Pancreas (tissue), 10 donors: ENCODE results near the gene PITPNM1. TPM values are rescaled to one million over a fixed set of nuclear protein-coding genes. Genes with fewer than 3 reads are reported as not detected.
A peak's percentile ranks its signal among the peaks of the same experiment; 100 is the strongest.
"Not testable (repeated sequence)": the region's sequence is repeated elsewhere in the genome, so short reads cannot be mapped to it uniquely, and the experiment has no call there.

ENCODE experiments used
- ATAC-seq, 4 donors: fragments of 200-7000 bp; cut with Tn5 transposase; one replicate each; pipeline versions ENCODE4 v1.8.0 to v1.9.1; 2020; ENCODE audit warnings: mild to moderate bottlenecking in 4 of 4, moderate library complexity in 4 of 4
- DNase-seq, 6 donors: peaks; one replicate each; pipeline ENCODE4 v3.0.0-alpha.2; 2020
- FAIRE-seq: peaks from 2 replicates; lab custom pipeline; 2012; peaks lifted over from hg19 to GRCh38; lab: Jason Lieb, UNC
- H3K27ac ChIP-seq, 4 donors: fragments of 200-600 bp; sonication (generic); 1 replicate in 3 of 4; 2 replicates in 1 of 4; pipeline versions ENCODE4 v1.5.0 to v1.8.0; 2020
- H3K27me3 ChIP-seq, 4 donors: fragments of 200-600 bp; one replicate each; pipeline ENCODE4 v1.8.0; 2021
- H3K36me3 ChIP-seq, 3 donors: fragments of 200-600 bp; sonication (generic) in 1 of 3; one replicate each; pipeline versions ENCODE4 v1.5.0 to v1.8.0; 2020 to 2021
- H3K4me1 ChIP-seq, 3 donors: fragments of 200-600 bp; one replicate each; pipeline ENCODE4 v1.8.0; 2021
- H3K4me3 ChIP-seq, 4 donors: fragments of 200-600 bp; sonication (generic) in 2 of 4; one replicate each; pipeline versions ENCODE4 v1.5.0 to v1.8.0; 2020 to 2021
- H3K9me3 ChIP-seq, 4 donors: fragments of 200-600 bp; one replicate each; pipeline ENCODE4 v1.8.0; 2021
- WGBS, 2 donors: extraction: QIAGEN DNeasy Blood & Tissue Kit; methylation state at CpG; one replicate each; pipeline ENCODE4 v1.1.7; 2013; 5-methylcytosine and 5-hydroxymethylcytosine counted together
- intact Hi-C, 3 donors: fragments of 100-400 bp; cut with DNase I; formaldehyde crosslinking; loops; one replicate each; pipeline versions ENCODE4 v1.11.1 to v1.14.2; 2022
- polyA plus RNA-seq, 2 donors: library from polyadenylated mRNA; stranded (reverse); fragments of 200-250 nt; gene quantifications; one replicate each; pipeline ENCODE4 v1.2.3, GENCODE V29; 2013
- total RNA-seq, 6 donors: library from RNA; stranded (reverse); fragmentation: NEBNext Ultra II Directional in 4 of 6; extraction: Animal tissue kit (Norgen Biotek cat#: 25700) in 4 of 6; gene quantifications; one replicate each; pipeline versions ENCODE4 v1.2.1 to v1.2.4, GENCODE V29; 2021 to 2023
- TF ChIP-seq, protein P1 (sequence below), 4 donors: fragments of 200-600 bp; sonication (generic) in 3 of 4; IDR thresholded peaks; one replicate each; pipeline versions ENCODE4 v1.5.0 to v1.8.0; 2021; ENCODE audit warnings: antibody characterized with exemption in 4 of 4
- donor health status: healthy with polysubstance abuse.
- donor health status: DM: no; HTN: no; CAD: no; lungs with moderate emphysema.
- donor health status: DM: no; HTN: no; CAD: no.
- donor health status: control.
- donor health status: control.
- donor health status: Bipolar disorder and iron deficiency.
- donor health status: DM: yes; HTN: yes; CAD: no.
- donor health status: DM: no; HTN: no; CAD: no.
- donor health status: DM: no; HTN: no; CAD: no.
- donor health status: DM: yes; HTN: yes; CAD: no.

PITPNM1 gene
- total and polyA plus RNA-seq, 8 donors = 10.2 to 35.7 (median 24.3) TPM

DNA sequence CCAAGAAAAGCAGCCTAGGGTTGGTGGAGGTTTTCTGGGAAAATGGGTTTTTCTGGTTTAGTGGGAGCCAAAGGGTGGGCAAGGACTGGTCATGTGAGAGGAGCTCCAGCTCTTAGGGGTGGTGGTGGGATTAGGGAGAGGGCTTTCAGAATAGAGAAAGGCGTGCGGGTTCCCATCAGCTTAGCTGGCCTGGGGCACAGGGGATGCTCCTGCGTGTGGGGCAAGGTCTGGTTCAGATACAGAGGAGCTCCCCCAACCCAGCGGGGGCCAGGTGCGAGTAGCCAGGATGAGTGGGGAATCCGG, 36.8 kb downstream of the PITPNM1 start:
- H3K27me3 ChIP-seq = no peaks in the 10 kb centered on the region
- no peak for FAIRE-seq
- no peaks in the 10 kb centered on the region for H3K36me3 ChIP-seq
- intact Hi-C loops = no loop called here
- 0 to 1% methylated on average over 6 of the region's 6 CpGs for WGBS, 2 donors
- no peaks in the 10 kb centered on the region for H3K9me3 ChIP-seq
- peak overlapping the region; percentile 67 to 89 (median 84) for H3K27ac ChIP-seq
- DNase-seq = no peak
- H3K4me3 ChIP-seq = peak overlapping the region; percentile 76 to 98 (median 96)
- ATAC-seq = peak in 2 of 4 donors; percentile 1 to 2
- TF ChIP-seq, protein P1, sequence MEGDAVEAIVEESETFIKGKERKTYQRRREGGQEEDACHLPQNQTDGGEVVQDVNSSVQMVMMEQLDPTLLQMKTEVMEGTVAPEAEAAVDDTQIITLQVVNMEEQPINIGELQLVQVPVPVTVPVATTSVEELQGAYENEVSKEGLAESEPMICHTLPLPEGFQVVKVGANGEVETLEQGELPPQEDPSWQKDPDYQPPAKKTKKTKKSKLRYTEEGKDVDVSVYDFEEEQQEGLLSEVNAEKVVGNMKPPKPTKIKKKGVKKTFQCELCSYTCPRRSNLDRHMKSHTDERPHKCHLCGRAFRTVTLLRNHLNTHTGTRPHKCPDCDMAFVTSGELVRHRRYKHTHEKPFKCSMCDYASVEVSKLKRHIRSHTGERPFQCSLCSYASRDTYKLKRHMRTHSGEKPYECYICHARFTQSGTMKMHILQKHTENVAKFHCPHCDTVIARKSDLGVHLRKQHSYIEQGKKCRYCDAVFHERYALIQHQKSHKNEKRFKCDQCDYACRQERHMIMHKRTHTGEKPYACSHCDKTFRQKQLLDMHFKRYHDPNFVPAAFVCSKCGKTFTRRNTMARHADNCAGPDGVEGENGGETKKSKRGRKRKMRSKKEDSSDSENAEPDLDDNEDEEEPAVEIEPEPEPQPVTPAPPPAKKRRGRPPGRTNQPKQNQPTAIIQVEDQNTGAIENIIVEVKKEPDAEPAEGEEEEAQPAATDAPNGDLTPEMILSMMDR (IDR thresholded peaks at IDR 0.05) = no peak
- peaks cover 0 to 21% (median 6%) of the 10 kb centered on the region in 3 donors for H3K4me1 ChIP-seq

DNA sequence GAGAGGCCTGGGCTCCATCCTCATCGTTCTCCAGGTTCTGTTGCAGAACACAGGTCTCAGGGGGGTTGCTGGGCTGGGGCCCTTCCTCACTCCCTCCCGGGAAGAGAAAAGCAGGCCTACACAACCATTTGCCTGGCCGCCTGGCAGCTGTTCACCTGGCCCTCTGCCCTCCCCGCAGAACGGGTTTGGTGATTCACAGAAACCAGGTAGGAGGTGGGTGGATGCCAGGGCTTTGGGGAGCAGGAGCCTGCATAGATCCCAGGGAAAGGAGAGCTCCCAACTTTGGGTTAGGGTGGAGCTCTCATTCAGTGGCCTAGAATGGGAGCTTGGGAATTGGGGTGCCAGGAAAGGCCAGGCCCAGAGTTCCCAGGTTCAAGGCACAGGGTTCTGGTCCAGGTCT, 37.1 kb downstream of the PITPNM1 start:
- peak overlapping the region; percentile 67 to 89 (median 84) for H3K27ac ChIP-seq
- FAIRE-seq (no peak), DNase-seq (peak; percentile 90 to 98 (median 96)), ATAC-seq (peak; percentile 55 to 71 (median 63))
- H3K27me3 ChIP-seq = no peaks in the 10 kb centered on the region
- TF ChIP-seq, protein P1 (IDR thresholded peaks at IDR 0.05) = no peak
- intact Hi-C loops = no loop called here
- 3 to 12% methylated on average over 5 of the region's 5 CpGs for WGBS, 2 donors
- H3K36me3 ChIP-seq = no peaks in the 10 kb centered on the region
- peak overlapping the region; percentile 76 to 98 (median 96) for H3K4me3 ChIP-seq
- peaks cover 0 to 23% (median 6%) of the 10 kb centered on the region in 3 donors for H3K4me1 ChIP-seq
- H3K9me3 ChIP-seq = no peaks in the 10 kb centered on the region

DNA sequence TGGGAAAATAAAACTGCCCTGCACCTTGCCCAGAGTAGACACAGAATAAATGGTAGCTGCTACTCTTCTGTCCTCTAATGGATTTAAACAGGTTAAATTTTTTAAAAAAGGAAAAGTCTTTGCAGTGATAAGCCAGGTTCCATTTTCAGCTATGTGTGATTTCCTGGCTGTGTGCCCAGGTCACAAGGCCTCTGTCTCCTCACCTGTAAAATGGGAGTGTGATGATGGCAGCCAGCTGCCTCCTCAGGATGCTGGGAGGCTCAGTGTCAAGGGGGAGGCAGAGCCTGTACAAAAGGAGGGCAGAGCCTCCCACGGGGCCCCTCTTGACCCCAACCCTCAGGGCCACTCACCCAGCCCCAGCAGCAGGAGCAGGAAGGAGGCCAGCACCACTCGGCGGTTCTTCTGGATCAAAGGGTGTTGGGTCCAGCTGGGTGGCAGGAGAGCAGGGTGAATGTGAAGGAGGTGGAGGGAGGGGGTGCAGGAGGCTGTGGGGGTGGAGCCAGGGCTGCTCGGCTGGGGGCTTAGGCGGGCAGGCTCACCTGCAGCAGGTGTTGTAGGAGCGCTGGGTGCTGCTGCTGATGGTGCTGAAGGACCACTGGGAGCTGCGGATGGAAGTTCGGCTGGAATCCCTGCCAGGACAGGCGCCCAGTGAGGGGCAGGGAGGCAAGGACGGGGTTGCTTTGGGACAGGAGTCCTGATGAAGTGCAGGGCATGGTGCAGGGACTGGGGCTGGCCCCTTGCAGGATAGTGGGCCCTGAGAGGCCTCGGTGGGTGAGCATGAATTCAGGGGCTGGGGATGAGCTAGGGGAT, 38.0 kb downstream of the PITPNM1 start:
- Histone ChIP-seq H3K4me1 (peaks cover 0 to 23% (median 6%) of the 10 kb centered on the region in 3 donors), H3K9me3 (no peaks in the 10 kb centered on the region), H3K27me3 (no peaks in the 10 kb centered on the region), H3K4me3 (peak overlapping the region in 3 of 4 donors; percentile 76 to 98 (median 96)), H3K36me3 (no peaks in the 10 kb centered on the region), H3K27ac (peak overlapping the region in 2 of 4 donors; percentile 84 to 89)
- no peak for ATAC-seq
- no peak for FAIRE-seq
- intact Hi-C loops = no loop called here
- WGBS, 2 donors = 29 to 36% methylated on average over 11 of the region's 11 CpGs
- peak in 4 of 6 donors; percentile 32 to 79 (median 46) for DNase-seq
- TF ChIP-seq, protein P1 (IDR thresholded peaks at IDR 0.05) = no peak

DNA sequence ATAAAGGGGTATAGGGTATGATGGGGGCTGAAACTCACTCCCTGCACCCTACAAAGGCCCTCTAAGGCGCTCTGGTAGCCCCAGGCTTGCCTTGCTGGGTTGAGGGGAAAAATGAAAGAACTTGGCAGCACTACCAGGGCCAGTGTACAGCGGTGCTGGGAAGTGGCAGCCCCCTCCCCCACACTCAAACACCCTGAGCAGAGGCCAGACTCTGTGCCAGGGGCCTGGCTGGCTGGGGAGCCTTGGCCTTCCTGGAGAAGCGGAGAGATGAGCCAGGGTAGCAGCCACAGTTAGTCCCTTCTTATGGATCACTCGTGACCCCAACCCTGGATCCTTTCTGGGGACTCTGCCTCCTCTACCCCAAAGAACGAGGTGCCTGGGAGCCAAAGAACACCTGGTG, 38.8 kb downstream of the PITPNM1 start:
- no peak for ATAC-seq
- intact Hi-C loops = no loop called here
- Histone ChIP-seq H3K4me1 (peaks cover 0 to 23% (median 6%) of the 10 kb centered on the region in 3 donors), H3K9me3 (no peaks in the 10 kb centered on the region), H3K36me3 (no peaks in the 10 kb centered on the region), H3K27me3 (no peaks in the 10 kb centered on the region), H3K27ac (peak overlapping the region in 2 of 4 donors; percentile 30 to 88), H3K4me3 (no peak overlapping the region)
- TF ChIP-seq, protein P1 (IDR thresholded peaks at IDR 0.05) = no peak
- peak in 3 of 6 donors; percentile 37 to 60 (median 52) for DNase-seq
- 74 to 78% methylated on average over 5 of the region's 5 CpGs for WGBS, 2 donors
- no peak for FAIRE-seq

DNA sequence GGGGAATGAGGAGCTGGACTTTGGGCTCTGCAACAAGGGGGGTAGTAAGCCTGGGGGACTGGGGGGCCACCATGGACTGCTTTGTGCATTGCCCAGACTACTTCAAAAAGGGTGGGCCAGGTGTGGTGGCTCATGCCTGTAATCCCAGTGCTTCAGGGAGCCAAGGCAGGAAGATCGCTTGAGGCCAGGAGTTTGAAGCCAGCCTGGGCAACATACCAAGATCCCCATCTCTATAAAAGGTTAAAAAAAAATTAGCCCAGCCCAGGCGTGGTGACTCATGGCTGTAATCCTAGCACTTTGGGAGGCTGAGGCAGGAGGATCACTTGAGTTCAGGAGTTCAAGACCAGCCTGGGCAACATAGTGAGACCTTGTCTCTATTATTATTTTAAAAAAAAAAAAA, 39.6 kb downstream of the PITPNM1 start:
- FAIRE-seq, H3K36me3 ChIP-seq, ATAC-seq, H3K9me3 ChIP-seq, H3K27me3 ChIP-seq, intact Hi-C loops: not testable (repeated sequence)
- DNase-seq = peak in 2 of 6 donors; percentile 40 to 41
- H3K4me3 ChIP-seq = peak overlapping the region in 3 of 4 donors; percentile 29 to 68 (median 56)
- peak overlapping the region; percentile 71 to 88 (median 80) for H3K27ac ChIP-seq
- peaks cover 0 to 23% (median 6%) of the 10 kb centered on the region in 3 donors for H3K4me1 ChIP-seq
- WGBS, 2 donors = 45 to 50% methylated on average over 2 of the region's 2 CpGs
